BJ (cell line): ENCODE data around the gene INPP5D. TPM values are rescaled to one million over a fixed set of nuclear protein-coding genes. Genes with fewer than 3 reads are reported as not detected.

ENCODE experiments used
- CTCF ChIA-PET: fragments of 350-600 bp; formaldehyde crosslinking; extraction: SDS; loops from one replicate; lab custom pipeline; 2021; ENCODE audit warnings: antibody characterized with exemption, inconsistent platforms; lab: Yijun Ruan, JAX
- POLR2A ChIA-PET: fragments of 300-600 bp; sonication (Branson Sonifier 250); formaldehyde crosslinking; extraction: SDS; loops from one replicate; lab custom pipeline; 2021; ENCODE audit warnings: antibody characterized with exemption; lab: Charles Lee
- DNase-seq: peaks from one replicate; pipeline ENCODE4 v3.0.0-alpha.2; 2011; ENCODE audit warnings: low read depth
- H3K27me3 ChIP-seq: 2 replicates; pipeline ENCODE4 v1.6.0; 2011; ENCODE audit warnings: low read length; ENCODE audit not compliant: control insufficient read depth, insufficient read depth
- H3K36me3 ChIP-seq: 2 replicates; pipeline ENCODE4 v1.5.1; 2011; ENCODE audit warnings: low read length; ENCODE audit not compliant: control insufficient read depth, insufficient read depth
- H3K4me3 ChIP-seq: 2 replicates; pipeline ENCODE4 v1.5.1; 2011; ENCODE audit warnings: low read depth, mild to moderate bottlenecking, control low read depth, low read length
- polyA plus RNA-seq: library from polyadenylated mRNA; depleted of rRNA; stranded (reverse); fragments of >200 nt; gene quantifications from 2 replicates; pipeline ENCODE4 v1.2.3, GENCODE V29; 2011
- TF ChIP-seq, protein P1 (sequence below): IDR thresholded peaks from 2 replicates; pipeline ENCODE4 v1.5.1; 2011; ENCODE audit warnings: low read depth, mild to moderate bottlenecking, control low read depth, inconsistent platforms, low read length, moderate library complexity; ENCODE audit not compliant: insufficient read depth

INPP5D gene
- polyA plus RNA-seq, 1 experiment = 0.38 TPM

DNA sequence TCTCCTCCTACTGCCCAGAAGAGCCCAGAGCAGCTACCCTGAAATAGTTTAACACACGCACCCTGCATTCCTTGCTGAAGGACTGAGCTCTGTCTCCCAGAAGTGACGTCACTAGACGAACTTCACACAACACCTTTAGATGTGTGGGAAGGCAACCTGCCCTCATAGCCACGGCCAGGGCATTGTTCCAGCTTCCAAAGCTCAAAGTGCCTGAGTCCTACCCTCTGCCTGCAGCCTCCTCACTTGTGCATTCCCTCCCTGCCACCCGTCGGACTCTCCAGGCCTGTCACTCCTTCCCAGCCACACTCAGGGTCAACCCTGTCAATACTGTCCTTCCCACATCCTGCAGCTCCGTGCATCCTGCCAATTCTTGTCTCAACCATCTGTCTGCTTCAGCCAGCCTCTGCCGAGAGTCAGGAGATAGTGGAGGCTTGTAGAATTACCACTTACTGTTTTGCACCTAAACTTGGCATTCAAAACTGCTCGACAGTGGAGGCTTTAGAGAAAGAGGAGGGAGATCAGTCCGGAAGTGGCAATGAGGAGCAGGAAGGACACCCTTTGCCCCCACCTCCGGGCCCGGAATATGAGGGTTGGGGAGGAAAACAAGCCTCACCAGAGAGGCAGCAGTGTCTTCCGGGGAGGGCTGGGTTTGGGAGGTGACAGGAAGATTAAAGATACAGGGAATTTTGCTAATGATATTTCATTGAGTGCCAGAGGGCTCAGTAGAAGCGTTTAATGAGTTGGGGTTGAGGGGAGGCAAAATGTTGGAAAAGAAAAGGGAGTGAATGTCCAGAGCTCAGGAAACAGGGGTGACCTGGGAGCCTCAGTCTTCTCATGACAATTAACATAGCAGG, 119.1 kb downstream of the INPP5D start:
- POLR2A ChIA-PET = no interaction called here
- no peak for DNase-seq
- 0 out of 2 replicates have a peak, but pooled peaks cover under 1% of the 10 kb centered on the region for H3K27me3 ChIP-seq
- CTCF ChIA-PET = interaction anchor here (1.0 kb wide), 1 partner anchor 27 kb away, joined by 3 read pairs; no protein-coding TSS in a partner anchor
- H3K36me3 ChIP-seq = no peaks in the 10 kb centered on the region
- TF ChIP-seq, protein P1, sequence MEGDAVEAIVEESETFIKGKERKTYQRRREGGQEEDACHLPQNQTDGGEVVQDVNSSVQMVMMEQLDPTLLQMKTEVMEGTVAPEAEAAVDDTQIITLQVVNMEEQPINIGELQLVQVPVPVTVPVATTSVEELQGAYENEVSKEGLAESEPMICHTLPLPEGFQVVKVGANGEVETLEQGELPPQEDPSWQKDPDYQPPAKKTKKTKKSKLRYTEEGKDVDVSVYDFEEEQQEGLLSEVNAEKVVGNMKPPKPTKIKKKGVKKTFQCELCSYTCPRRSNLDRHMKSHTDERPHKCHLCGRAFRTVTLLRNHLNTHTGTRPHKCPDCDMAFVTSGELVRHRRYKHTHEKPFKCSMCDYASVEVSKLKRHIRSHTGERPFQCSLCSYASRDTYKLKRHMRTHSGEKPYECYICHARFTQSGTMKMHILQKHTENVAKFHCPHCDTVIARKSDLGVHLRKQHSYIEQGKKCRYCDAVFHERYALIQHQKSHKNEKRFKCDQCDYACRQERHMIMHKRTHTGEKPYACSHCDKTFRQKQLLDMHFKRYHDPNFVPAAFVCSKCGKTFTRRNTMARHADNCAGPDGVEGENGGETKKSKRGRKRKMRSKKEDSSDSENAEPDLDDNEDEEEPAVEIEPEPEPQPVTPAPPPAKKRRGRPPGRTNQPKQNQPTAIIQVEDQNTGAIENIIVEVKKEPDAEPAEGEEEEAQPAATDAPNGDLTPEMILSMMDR = no peak
- no peak overlapping the region for H3K4me3 ChIP-seq

DNA sequence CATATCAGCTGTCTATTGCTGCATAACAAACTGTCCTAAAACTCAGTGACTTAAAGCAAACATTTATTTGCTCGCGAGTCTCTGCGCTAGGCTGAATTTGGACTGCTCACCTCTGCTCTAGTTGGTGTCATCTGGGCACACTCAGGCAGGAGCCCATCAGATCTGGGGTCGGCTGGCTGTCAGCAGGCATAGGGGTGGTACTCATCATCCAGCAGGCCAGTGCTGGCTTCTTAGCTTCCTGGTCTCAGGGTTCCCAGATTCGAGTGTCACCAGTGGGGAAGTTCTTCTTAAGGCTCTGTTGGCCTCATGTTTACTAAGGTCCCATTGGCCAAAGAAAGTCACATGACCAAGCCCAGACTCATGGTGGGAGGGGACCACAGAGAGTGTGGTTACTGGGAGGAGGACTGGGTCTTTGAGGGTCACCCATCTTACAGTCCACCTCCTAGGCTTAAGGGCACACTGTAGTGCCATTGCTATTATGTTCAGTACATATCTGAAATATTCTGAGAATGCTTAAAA, 119.8 kb downstream of the INPP5D start:
- Histone ChIP-seq H3K36me3 (no peaks in the 10 kb centered on the region), H3K27me3 (peaks cover 2% of the 10 kb centered on the region; the same call in 1 of the 2 replicates), H3K4me3 (no peak overlapping the region)
- POLR2A ChIA-PET = no interaction called here
- CTCF ChIA-PET = interaction anchor here (1.0 kb wide), 1 partner anchor 28 kb away, joined by 3 read pairs; no protein-coding TSS in a partner anchor
- DNase-seq = no peak
- TF ChIP-seq, protein P1 = no peak

DNA sequence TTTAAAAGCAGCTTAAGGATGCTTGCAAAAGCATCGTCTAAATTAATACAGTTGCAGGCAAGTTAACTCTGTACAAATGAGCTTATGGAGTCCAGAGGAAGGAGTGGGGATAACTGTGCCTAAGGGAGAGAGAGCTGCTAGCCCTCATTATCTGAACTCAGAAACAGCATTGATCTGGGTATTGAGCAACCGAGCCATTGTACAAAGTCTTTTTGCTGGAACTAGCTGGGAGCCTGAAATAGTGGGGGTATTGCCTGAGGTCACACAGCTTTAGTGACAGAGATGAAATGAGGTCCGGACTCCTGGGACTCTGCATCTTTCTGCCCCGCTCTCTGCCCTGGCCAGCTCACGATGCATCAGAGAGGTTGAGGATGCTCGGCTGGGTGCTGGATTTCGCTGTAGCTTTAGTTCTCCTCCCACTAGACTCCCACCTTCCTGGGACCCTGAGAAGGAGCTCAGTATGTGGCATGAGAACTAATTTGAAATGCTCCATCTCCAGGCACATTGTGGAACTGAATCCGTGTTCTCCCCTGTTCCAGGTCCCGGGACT, 123.8 kb downstream of the INPP5D start:
- H3K27me3 ChIP-seq = peaks cover 2% of the 10 kb centered on the region; the same call in 1 of the 2 replicates
- TF ChIP-seq, protein P1 = no peak
- DNase-seq = no peak
- ChIA-PET POLR2A (no interaction called here), CTCF (interaction anchor here (1.4 kb wide), 1 partner anchor 17 kb away, joined by 3 read pairs; no protein-coding TSS in a partner anchor)
- H3K36me3 ChIP-seq = no peaks in the 10 kb centered on the region
- H3K4me3 ChIP-seq = no peak overlapping the region

DNA sequence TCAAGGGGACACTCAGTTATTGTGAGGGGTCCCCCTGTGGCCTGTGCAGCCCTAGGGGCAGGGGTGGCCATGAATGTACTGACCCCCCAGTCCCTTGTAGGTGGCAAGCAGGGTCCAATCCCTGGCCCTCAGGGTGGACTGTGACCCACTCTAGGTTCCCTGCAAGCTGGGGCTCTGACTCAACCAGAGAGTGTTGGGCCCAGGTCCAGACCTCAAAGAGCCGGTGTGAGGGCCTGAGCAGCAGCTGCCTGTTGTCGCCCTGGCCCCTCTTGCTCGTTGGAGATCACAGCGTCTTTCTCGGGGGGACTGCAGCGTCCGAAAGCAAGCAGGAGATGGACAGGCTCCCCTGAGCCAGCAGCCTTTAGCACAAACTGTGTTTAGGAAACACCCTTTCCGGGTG, 124.5 kb downstream of the INPP5D start:
- H3K27me3 ChIP-seq = peaks cover 2% of the 10 kb centered on the region; the same call in 1 of the 2 replicates
- no peak overlapping the region for H3K4me3 ChIP-seq
- TF ChIP-seq, protein P1 = no peak
- H3K36me3 ChIP-seq = no peaks in the 10 kb centered on the region
- ChIA-PET CTCF (interaction anchor here (1.4 kb wide), 1 partner anchor 17 kb away, joined by 3 read pairs; no protein-coding TSS in a partner anchor), POLR2A (no interaction called here)
- DNase-seq = no peak

DNA sequence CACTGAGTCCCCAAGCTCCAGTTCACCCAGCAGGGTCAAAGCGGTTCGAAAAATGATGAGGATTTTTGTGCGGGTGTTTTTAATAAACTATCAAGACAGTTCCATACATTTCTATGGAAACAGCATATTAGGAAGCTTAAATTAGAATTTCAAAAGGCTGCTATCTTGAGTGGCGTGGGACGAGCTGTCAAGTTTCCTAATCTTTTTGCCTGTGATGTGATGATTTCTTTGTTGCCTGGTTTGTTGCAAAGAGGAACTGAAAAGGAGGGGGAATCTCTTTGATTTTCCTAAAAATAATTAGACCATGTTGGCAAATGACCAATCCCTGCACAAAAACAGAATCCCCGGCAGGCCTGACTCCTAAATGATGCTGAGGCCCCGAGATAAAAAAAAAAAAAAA, 125.2 kb downstream of the INPP5D start:
- ChIA-PET CTCF (no interaction called here), POLR2A (no interaction called here)
- TF ChIP-seq, protein P1 = no peak
- Histone ChIP-seq H3K36me3 (no peaks in the 10 kb centered on the region), H3K4me3 (no peak overlapping the region), H3K27me3 (peaks cover 2% of the 10 kb centered on the region; the same call in 1 of the 2 replicates)
- DNase-seq = no peak
